ENCODE data around the gene SPSB3. TPM values are rescaled to one million over a fixed set of nuclear protein-coding genes. Genes with fewer than 3 reads are reported as not detected.

The SPSB3 gene
- total and polyA plus RNA-seq, 2 of the 13 experiments (the other 11 are each of a cell fraction or from before 2014, with no cell fraction given) = 13.2 to 21.9 TPM

GRCh38 chr16:1794221-1794871 lies 12.0 kb upstream of the SPSB3 start (continued):
- TF ChIP-seq GMEB1 (CRISPR knock-in tag; IDR thresholded peaks at IDR 0.05; ENCODE audit: borderline replicate concordance) = 0 out of 2 replicates have a peak, but pooled peaks have one; percentile 12
- no peak for TF ChIP-seq ZNF780A (CRISPR knock-in tag; IDR thresholded peaks at IDR 0.05)
- peak; percentile 88 for TF ChIP-seq KDM6A (CRISPR knock-in tag; IDR thresholded peaks at IDR 0.05; ENCODE audit: low read depth)
- TF ChIP-seq CENPBD1 (CRISPR knock-in tag; IDR thresholded peaks at IDR 0.05; ENCODE audit: borderline replicate concordance, low read depth) = no peak
- no peak for TF ChIP-seq AHR (CRISPR knock-in tag; IDR thresholded peaks at IDR 0.05)
- no peak for TF ChIP-seq ZNF512 (CRISPR knock-in tag; IDR thresholded peaks at IDR 0.05)
- peak; percentile 12 for TF ChIP-seq ZNF574 (CRISPR knock-in tag; IDR thresholded peaks at IDR 0.05)
- TF ChIP-seq ZNF772 (CRISPR knock-in tag; IDR thresholded peaks at IDR 0.05) = 0 out of 2 replicates have a peak, but pooled peaks have one; percentile 22
- no peak for TF ChIP-seq ZUFSP (CRISPR knock-in tag; IDR thresholded peaks at IDR 0.05; ENCODE audit: borderline replicate concordance)
- no peak for TF ChIP-seq SP4 (CRISPR knock-in tag; IDR thresholded peaks at IDR 0.05)
- TF ChIP-seq ZFY (CRISPR knock-in tag; IDR thresholded peaks at IDR 0.05) = peak; percentile 53
- peak; percentile 19; the same call in 1 of the 2 replicates for TF ChIP-seq ZNF331 (CRISPR knock-in tag; IDR thresholded peaks at IDR 0.05)
- no peak for TF ChIP-seq ZNF576 (CRISPR knock-in tag; IDR thresholded peaks at IDR 0.05)
- no peak for TF ChIP-seq FOXP1 (IDR thresholded peaks at IDR 0.05)
- TF ChIP-seq FOXP1 (CRISPR knock-in tag; IDR thresholded peaks at IDR 0.05) = 0 out of 2 replicates have a peak, but pooled peaks have one; percentile 14
- TF ChIP-seq ZNF598 (CRISPR knock-in tag; IDR thresholded peaks at IDR 0.05; ENCODE audit: borderline replicate concordance) = 0 out of 2 replicates have a peak, but pooled peaks have one; percentile 55
- TF ChIP-seq HNRNPLL (IDR thresholded peaks at IDR 0.05; ENCODE audit: low read depth, low read length, poor library complexity, severe bottlenecking) = peak; percentile 36
- TF ChIP-seq ZNF776 (CRISPR knock-in tag; IDR thresholded peaks at IDR 0.05) = peak; percentile 47; the same call in 1 of the 2 replicates
- TF ChIP-seq ZFP37 (CRISPR knock-in tag; IDR thresholded peaks at IDR 0.05; ENCODE audit: borderline replicate concordance) = 0 out of 2 replicates have a peak, but pooled peaks have one; percentile 53
- TF ChIP-seq ZNF891 (CRISPR knock-in tag; IDR thresholded peaks at IDR 0.05) = no peak
- TF ChIP-seq GATAD2A (CRISPR knock-in tag; IDR thresholded peaks at IDR 0.05) = no peak; the same call in 1 of the 2 replicates
- TF ChIP-seq SAP130 (CRISPR knock-in tag; IDR thresholded peaks at IDR 0.05; ENCODE audit: low read depth) = peak; percentile 62

Data from HepG2 (cell line).